Heart left ventricle (tissue), 16 donors: ENCODE data around the gene GGACT. TPM values are rescaled to one million over a fixed set of nuclear protein-coding genes. Genes with fewer than 3 reads are reported as not detected.

Experiments used
- ATAC-seq, 4 donors: fragments of 200-7000 bp; cut with Tn5 transposase; one replicate each; pipeline ENCODE4 v1.9.1; 2020 to 2022; ENCODE audit warnings: moderate library complexity in 4 of 4, mild to moderate bottlenecking in 3 of 4, moderate number of reproducible peaks in 1 of 4
- DNase-seq, 5 donors: peaks; one replicate each; pipeline ENCODE4 v3.0.0-alpha.2; 2020
- H3K27ac ChIP-seq, 12 donors: fragments of 200-600 bp; sonication (generic) in 4 of 12; one replicate each; pipeline versions ENCODE4 v1.5.0 to v1.8.0; 2016 to 2022; ENCODE audit warnings: mild to moderate bottlenecking in 2 of 12
- H3K27me3 ChIP-seq, 9 donors: fragments of 200-600 bp; sonication (generic) in 2 of 9; one replicate each; pipeline versions ENCODE4 v1.5.1 to v1.8.0; 2016 to 2022; ENCODE audit warnings: mild to moderate bottlenecking in 3 of 9
- H3K36me3 ChIP-seq, 9 donors: fragments of 200-600 bp; sonication (generic) in 2 of 9; one replicate each; pipeline versions ENCODE4 v1.5.0 to v1.8.0; 2018 to 2022; ENCODE audit warnings: mild to moderate bottlenecking in 2 of 9
- H3K4me1 ChIP-seq, 12 donors: fragments of 200-600 bp; sonication (generic) in 4 of 12; one replicate each; pipeline versions ENCODE4 v1.5.0 to v1.8.0; 2016 to 2022; ENCODE audit warnings: mild to moderate bottlenecking in 3 of 12
- H3K4me3 ChIP-seq, 12 donors: fragments of 200-600 bp; sonication (generic) in 4 of 12; one replicate each; pipeline versions ENCODE4 v1.5.0 to v1.8.0; 2017 to 2022; ENCODE audit warnings: mild to moderate bottlenecking in 9 of 12, moderate library complexity in 4 of 12
- H3K9me3 ChIP-seq, 12 donors: fragments of 200-600 bp; sonication (generic) in 4 of 12; one replicate each; pipeline versions ENCODE4 v1.5.0 to v1.8.0; 2016 to 2022; ENCODE audit warnings: mild to moderate bottlenecking in 1 of 12
- CTCF ChIP-seq, 12 donors: fragments of 200-600 bp; sonication (generic) in 4 of 12; IDR thresholded peaks; one replicate each; pipeline versions ENCODE4 v1.5.0 to v1.8.0; 2018 to 2022; ENCODE audit warnings: antibody characterized with exemption in 12 of 12, mild to moderate bottlenecking in 5 of 12
- POLR2A ChIP-seq, 2 donors: fragments of 450-650 bp; IDR thresholded peaks; one replicate each; pipeline ENCODE4 v1.6.1; 2017; ENCODE audit warnings: antibody characterized with exemption in 2 of 2, mild to moderate bottlenecking in 2 of 2, moderate library complexity in 2 of 2
- WGBS, 4 donors: extraction: QIAGEN DNeasy Blood & Tissue Kit in 2 of 4; methylation state at CpG; one replicate each; pipeline versions ENCODE4 v1.1.5 to v1.1.7; 2013 to 2018; 5-methylcytosine and 5-hydroxymethylcytosine counted together
- intact Hi-C, 10 donors: fragments of 100-400 bp; cut with DNase I; formaldehyde crosslinking; loops; one replicate each; pipeline versions ENCODE4 v1.11.1 to v1.14.2; 2022
- polyA plus RNA-seq, 2 donors: library from polyadenylated mRNA; stranded (reverse); fragments of 200-250 nt; gene quantifications; one replicate each; pipeline ENCODE4 v1.2.3, GENCODE V29; 2013
- total RNA-seq, 9 donors: library from RNA; depleted of rRNA in 2 of 9; stranded (reverse); fragments of >200 nt in 2 of 9; fragmentation: NEBNext Ultra II Directional in 3 of 9; extraction: Animal tissue kit (Norgen Biotek cat#: 25700) in 3 of 9; gene quantifications; one replicate each; pipeline versions ENCODE4 v1.1.0 to v1.2.4, GENCODE V29; 2016 to 2023
- donor health status: ischemic (EF 13 %, LVEDD 7.1; RV severe dilation, severe dysfunction).
- donor health status: healthy with polysubstance abuse.
- donor health status: DM: no; HTN: yes; CAD: no.
- donor health status: DM: no; HTN: no; CAD: no.
- donor health status: ischemic (EF 25% LVEDD 6.9; RV normal size, moderate dysfunction).
- donor health status: ischemic (EF 25% LVEDD 5.7; RV mildly dilated, moderate dysfunction).
- donor health status: healthy.
- donor health status: DM: yes; HTN: yes; CAD: no.
- donor health status: ischemic (EF 35%, LVEDD 5.7; RV mildly dilated, moderate dysfunction).
- donor health status: nonischemic (EF 11% LVEDD 7.7; RV severe dilation, severe dysfunction).
- donor health status: DM: yes; HTN: yes; CAD: no.
- donor health status: PGD.
- donor health status: ischemic (EF 29% LVEDD 5.4; RV normal size, mild dysfunction).
- donor health status: nonischemic (EF 23%, LVEDD 6.1; RV moderate dilation, normal function).

The GGACT gene
- total and polyA plus RNA-seq, 11 donors, result 0.34 to 3.9 (median 1.3) TPM

DNA sequence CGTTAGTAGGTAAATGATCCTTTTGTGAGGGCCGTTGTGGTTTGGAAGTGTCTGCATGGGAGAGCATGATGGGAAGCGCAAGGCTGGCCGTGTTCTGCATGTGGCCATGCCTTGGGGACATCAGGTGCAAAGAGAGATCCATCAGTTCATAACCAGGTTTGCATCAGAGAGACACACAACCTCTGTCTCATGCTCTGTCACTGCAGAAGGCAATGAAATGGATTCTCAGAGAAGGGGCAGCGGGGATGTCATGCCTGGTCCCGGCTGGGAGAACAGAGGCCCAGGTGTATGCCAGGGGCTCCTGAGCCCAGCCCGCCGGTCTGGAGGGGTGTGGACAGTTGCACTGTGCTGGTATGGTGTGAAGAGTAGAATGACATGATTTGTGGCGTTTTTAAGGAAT lies 60.2 kb downstream of the GGACT start:
- WGBS, 4 donors, result 96 to 98% (median 96%) methylated on average over 9 of the region's 9 CpGs
- Histone ChIP-seq H3K4me3 (no peak overlapping the region), H3K9me3 (peaks cover 0 to 5% (median 0%) of the 10 kb centered on the region in 12 donors), H3K27me3 (no peaks in the 10 kb centered on the region), H3K36me3 (peaks cover 0 to 43% (median 25%) of the 10 kb centered on the region in 9 donors), H3K4me1 (no peaks in the 10 kb centered on the region), H3K27ac (no peak overlapping the region)
- ATAC-seq, result no peak
- intact Hi-C loops, result no loop called here
- DNase-seq, result no peak
- TF ChIP-seq POLR2A (IDR thresholded peaks at IDR 0.05) (no peak), CTCF (IDR thresholded peaks at IDR 0.05) (no peak)

GRCh38 chr13:100527644-100528043 lies 60.9 kb downstream of the GGACT start:
- no peaks in the 10 kb centered on the region for H3K27me3 ChIP-seq
- 91 to 94% (median 92%) methylated on average over 9 of the region's 9 CpGs for WGBS, 4 donors
- H3K4me3 ChIP-seq, result no peak overlapping the region
- ATAC-seq, result no peak
- peaks cover 0 to 5% (median 0%) of the 10 kb centered on the region in 12 donors for H3K9me3 ChIP-seq
- intact Hi-C loops, result no loop called here
- H3K27ac ChIP-seq, result no peak overlapping the region
- H3K4me1 ChIP-seq, result no peaks in the 10 kb centered on the region
- no peak for DNase-seq
- no peak for TF ChIP-seq CTCF (IDR thresholded peaks at IDR 0.05)
- no peak for TF ChIP-seq POLR2A (IDR thresholded peaks at IDR 0.05)
- peaks cover 0 to 43% (median 25%) of the 10 kb centered on the region in 9 donors for H3K36me3 ChIP-seq

DNA sequence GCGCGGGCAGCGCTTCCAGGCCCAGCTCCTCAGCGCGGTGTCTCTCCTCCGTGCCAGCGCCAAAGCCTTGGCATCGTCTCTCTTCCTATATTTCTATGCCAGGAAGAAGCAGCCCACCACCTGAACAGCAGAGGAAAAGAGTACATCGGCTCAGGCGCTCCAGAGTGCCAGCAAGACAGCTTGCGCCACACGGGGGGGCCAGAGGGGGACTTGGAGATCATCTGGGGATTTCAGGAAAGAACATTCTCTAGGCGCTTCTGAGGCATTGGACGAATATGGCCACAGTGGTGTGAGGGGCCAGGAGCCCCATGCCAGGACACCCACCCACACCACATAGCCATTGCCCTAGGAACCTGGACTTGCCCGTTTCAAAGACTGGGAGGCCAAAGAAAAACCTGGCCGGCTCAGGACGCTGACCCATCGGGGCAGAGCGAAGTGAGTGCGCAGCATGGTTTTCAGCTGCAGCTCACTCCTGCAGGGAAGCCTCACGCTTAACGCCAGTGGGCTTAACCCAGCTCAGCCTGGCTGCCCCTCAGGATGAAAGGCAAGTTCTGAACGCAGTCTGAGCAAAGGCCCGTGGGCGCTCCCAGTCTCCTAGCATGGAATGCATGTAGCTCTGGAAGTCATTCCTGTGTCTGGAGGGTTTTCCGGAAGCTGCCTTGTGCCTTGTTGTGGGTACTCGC lies 62.1 kb downstream of the GGACT start:
- WGBS, 4 donors, result 90 to 95% (median 93%) methylated on average over 20 to 27 of the region's 27 CpGs

More for the DNA sequence above, 62.1 kb downstream of the GGACT start:
- H3K36me3 ChIP-seq, result peaks cover 0 to 43% (median 25%) of the 10 kb centered on the region in 9 donors
- intact Hi-C loops, result no loop called here
- no peaks in the 10 kb centered on the region for H3K9me3 ChIP-seq
- H3K27ac ChIP-seq, result no peak overlapping the region
- TF ChIP-seq POLR2A (IDR thresholded peaks at IDR 0.05) (no peak), CTCF (IDR thresholded peaks at IDR 0.05) (no peak)
- H3K4me1 ChIP-seq, result no peaks in the 10 kb centered on the region
- no peaks in the 10 kb centered on the region for H3K27me3 ChIP-seq
- DNase-seq (no peak), ATAC-seq (no peak)
- H3K4me3 ChIP-seq, result no peak overlapping the region
